Keratinocyte (primary cell): Measurements from ENCODE around the gene NPAS3. TPM values are rescaled to one million over a fixed set of nuclear protein-coding genes. Genes with fewer than 3 reads are reported as not detected.
A peak's percentile ranks its signal among the peaks of the same experiment; 100 is the strongest.

Experiments
- DNase-seq: peaks from one replicate; pipeline ENCODE4 v3.0.0-alpha.2; 2011; ENCODE audit warnings: low read depth, missing footprints, low spot score
- FAIRE-seq: peaks from 2 replicates; lab custom pipeline; 2011; peaks lifted over from hg19 to GRCh38; lab: Jason Lieb, UNC
- H2AFZ ChIP-seq: 2 replicates; pipeline ENCODE4 v1.6.0; 2012; ENCODE audit warnings: low read length, control low read depth, inconsistent platforms; ENCODE audit not compliant: control insufficient read depth
- H3K27ac ChIP-seq: 2 replicates; pipeline ENCODE4 v1.5.1; 2011; ENCODE audit warnings: low read length; ENCODE audit not compliant: control insufficient read depth, insufficient read depth
- H3K27me3 ChIP-seq: 3 replicates; pipeline ENCODE4 v1.6.0; 2011; ENCODE audit warnings: low read length; ENCODE audit not compliant: control insufficient read depth, insufficient read depth; ENCODE audit errors: extremely low read depth
- H3K36me3 ChIP-seq, 2 experiments: 2 replicates in 1 of 2; 3 replicates in 1 of 2; pipeline ENCODE4 v1.5.1; 2011; ENCODE audit warnings: low read length in 2 of 2, mild to moderate bottlenecking in 1 of 2; ENCODE audit not compliant: control insufficient read depth in 2 of 2, insufficient read depth in 2 of 2; ENCODE audit errors: extremely low read depth in 1 of 2
- H3K4me1 ChIP-seq: 3 replicates; pipeline ENCODE4 v1.5.1; 2011; ENCODE audit warnings: low read length; ENCODE audit not compliant: control insufficient read depth, insufficient read depth; ENCODE audit errors: extremely low read depth
- H3K4me2 ChIP-seq: 3 replicates; pipeline ENCODE4 v1.6.0; 2011; ENCODE audit warnings: low read depth, low read length; ENCODE audit not compliant: control insufficient read depth, insufficient read depth; ENCODE audit errors: extremely low read depth
- H3K4me3 ChIP-seq, 3 experiments: fragments of 200-600 bp in 1 of 3; sonication (generic) in 1 of 3; 2 replicates in 2 of 3; 3 replicates in 1 of 3; pipeline ENCODE4 v1.5.1; 2011 to 2016; ENCODE audit warnings: low read length in 3 of 3, mild to moderate bottlenecking in 3 of 3, control low read depth in 2 of 3, inconsistent platforms in 1 of 3, low read depth in 1 of 3, mixed read lengths in 1 of 3, mixed run types in 1 of 3, moderate library complexity in 1 of 3; ENCODE audit not compliant: control insufficient read depth in 2 of 3, insufficient read depth in 2 of 3; ENCODE audit errors: extremely low read depth in 1 of 3
- H3K79me2 ChIP-seq: 2 replicates; pipeline ENCODE4 v1.6.0; 2012; ENCODE audit warnings: low read length; ENCODE audit not compliant: control insufficient read depth, insufficient read depth
- H3K9ac ChIP-seq: 3 replicates; pipeline ENCODE4 v1.6.0; 2011; ENCODE audit warnings: low read length; ENCODE audit not compliant: control insufficient read depth, insufficient read depth; ENCODE audit errors: extremely low read depth
- H3K9me1 ChIP-seq: 3 replicates; pipeline ENCODE4 v1.6.0; 2011; ENCODE audit warnings: low read length; ENCODE audit not compliant: control insufficient read depth, insufficient read depth; ENCODE audit errors: extremely low read depth
- H3K9me3 ChIP-seq: 2 replicates; pipeline ENCODE4 v1.5.1; 2012; ENCODE audit warnings: low read depth, low read length; ENCODE audit not compliant: control insufficient read depth
- H4K20me1 ChIP-seq: 3 replicates; pipeline ENCODE4 v1.6.0; 2011; ENCODE audit warnings: low read length; ENCODE audit not compliant: control insufficient read depth, insufficient read depth; ENCODE audit errors: extremely low read depth
- CTCF ChIP-seq, 3 experiments: IDR thresholded peaks in 1 of 3; conservative IDR thresholded peaks in 1 of 3; optimal IDR thresholded peaks in 1 of 3; 2 replicates in 2 of 3; 3 replicates in 1 of 3; pipeline versions ENCODE3 to v1.5.1; 2011; ENCODE audit warnings: low read length in 3 of 3, mild to moderate bottlenecking in 3 of 3, moderate library complexity in 2 of 3, control low read depth in 1 of 3, inconsistent platforms in 1 of 3; ENCODE audit not compliant: insufficient read depth in 2 of 3; ENCODE audit errors: extremely low read depth in 1 of 3
- EZH2 ChIP-seq: IDR thresholded peaks from one replicate; pipeline ENCODE4 v1.6.1; 2012; ENCODE audit warnings: inconsistent platforms, mild to moderate bottlenecking, low read length, moderate library complexity
- dilution Hi-C: fragments of 300-500 bp; cut with MboI; formaldehyde crosslinking; loops from one replicate; pipeline ENCODE4 v1.7.0; 2020; ENCODE audit warnings: low sequenced_read_pairs; ENCODE audit not compliant: extremely low pct_ligation_motif_present
- polyA plus RNA-seq, 5 experiments: library from polyadenylated mRNA; depleted of rRNA in 3 of 5; stranded (reverse) in 3 of 5; stranded (forward) in 1 of 5; unstranded in 1 of 5; fragments of >200 nt; gene quantifications; 1 replicate in 1 of 5; 2 replicates in 3 of 5; 3 replicates in 1 of 5; pipeline versions ENCODE4 v1.2.1 to v1.2.3, GENCODE V29; 2011 to 2012; ENCODE audit warnings: missing spikeins in 2 of 5, low read depth in 1 of 5, low replicate concordance in 1 of 5

The NPAS3 gene
- polyA plus RNA-seq, 1 donor (not counting 4 experiments of a cell fraction or from before 2014, with no cell fraction given) = 0.07 TPM

GRCh38 chr14:33588771-33589170 lies 650.1 kb downstream of the NPAS3 start:
- no peaks in the 10 kb centered on the region for H3K27me3 ChIP-seq
- H3K4me2 ChIP-seq = peak overlapping the region; percentile 25
- H4K20me1 ChIP-seq = no peaks in the 10 kb centered on the region
- H2AFZ ChIP-seq = no peak overlapping the region
- no peaks in the 10 kb centered on the region for H3K9me1 ChIP-seq
- H3K36me3 ChIP-seq = no peaks in the 10 kb centered on the region
- H3K4me3 ChIP-seq = no peak overlapping the region
- H3K4me1 ChIP-seq = peaks cover 12% of the 10 kb centered on the region
- no peaks in the 10 kb centered on the region for H3K79me2 ChIP-seq
- TF ChIP-seq CTCF (optimal IDR thresholded peaks at IDR 0.05 in 1 of 3, IDR thresholded peaks at IDR 0.05 in 1 of 3, conservative IDR thresholded peaks at IDR 0.05 in 1 of 3; ENCODE audit: extremely low read depth in 1 of 3, insufficient read depth in 2 of 3, low read length in 3 of 3) (no peak), EZH2 (no peak)
- no peaks in the 10 kb centered on the region for H3K9me3 ChIP-seq
- dilution Hi-C loops = no loop called here
- FAIRE-seq (no peak), DNase-seq (no peak)
- peak overlapping the region; percentile 87 for H3K27ac ChIP-seq
- peak overlapping the region; percentile 6 for H3K9ac ChIP-seq

- H3K4me2 ChIP-seq = peak overlapping the region; percentile 47
- H3K9ac ChIP-seq = peak overlapping the region; percentile 6
- H3K36me3 ChIP-seq = no peaks in the 10 kb centered on the region
- peaks cover 12% of the 10 kb centered on the region for H3K4me1 ChIP-seq
- no peaks in the 10 kb centered on the region for H4K20me1 ChIP-seq
- no peaks in the 10 kb centered on the region for H3K9me3 ChIP-seq
- H3K27ac ChIP-seq = peak overlapping the region; percentile 87
- no peaks in the 10 kb centered on the region for H3K27me3 ChIP-seq
- TF ChIP-seq CTCF (optimal IDR thresholded peaks at IDR 0.05 in 1 of 3, IDR thresholded peaks at IDR 0.05 in 1 of 3, conservative IDR thresholded peaks at IDR 0.05 in 1 of 3; ENCODE audit: extremely low read depth in 1 of 3, insufficient read depth in 2 of 3, low read length in 3 of 3) (no peak), EZH2 (no peak)
- DNase-seq (peak; percentile 73), FAIRE-seq (peak; percentile 99)
- dilution Hi-C loops = no loop called here
- no peaks in the 10 kb centered on the region for H3K9me1 ChIP-seq
- no peak overlapping the region for H2AFZ ChIP-seq
- H3K4me3 ChIP-seq = no peak overlapping the region
- H3K79me2 ChIP-seq = no peaks in the 10 kb centered on the region
These were observed 650.7 kb downstream of the NPAS3 start for GRCh38 chr14:33589334-33589733.
